Measurements from ENCODE around the gene AFAP1.

Gene AFAP1

DNA sequence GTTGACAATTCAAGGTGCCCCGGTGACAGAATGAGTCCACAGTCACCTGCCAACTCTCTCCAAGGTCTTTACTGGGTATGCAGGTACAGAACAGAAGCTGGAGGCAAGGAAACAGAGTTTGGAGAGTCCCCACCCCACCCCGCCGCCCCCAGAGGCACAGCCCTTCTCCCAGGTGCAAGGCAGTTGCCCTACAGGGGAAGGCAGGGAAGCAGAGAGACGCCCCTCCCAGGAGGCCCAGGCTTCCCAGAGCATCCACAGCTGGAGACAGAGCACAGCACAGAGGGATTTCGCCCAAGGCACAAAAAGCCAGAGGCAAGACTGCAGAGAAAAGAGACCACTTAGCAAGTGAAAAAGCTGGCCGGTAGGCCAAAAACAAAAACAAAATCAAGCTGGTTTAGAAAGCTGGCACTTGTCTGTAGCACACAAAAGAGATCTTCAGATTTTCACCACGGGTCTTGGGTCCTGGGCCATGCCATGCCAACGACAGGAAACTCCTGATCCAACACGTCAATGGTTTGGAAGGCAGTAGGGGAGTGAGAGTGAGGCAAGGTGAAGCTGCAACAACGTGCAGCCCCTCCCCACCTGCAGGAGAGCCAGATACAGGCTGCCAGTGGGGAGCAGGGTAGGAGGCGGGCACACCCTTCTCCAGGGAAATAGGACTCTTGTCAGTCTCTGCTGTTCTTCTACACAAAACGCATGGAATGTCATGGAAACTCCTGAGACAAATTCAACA is 113.3 kb downstream of the AFAP1 start:
- intact Hi-C loops (cut with micrococcal nuclease), result no loop called here

DNA sequence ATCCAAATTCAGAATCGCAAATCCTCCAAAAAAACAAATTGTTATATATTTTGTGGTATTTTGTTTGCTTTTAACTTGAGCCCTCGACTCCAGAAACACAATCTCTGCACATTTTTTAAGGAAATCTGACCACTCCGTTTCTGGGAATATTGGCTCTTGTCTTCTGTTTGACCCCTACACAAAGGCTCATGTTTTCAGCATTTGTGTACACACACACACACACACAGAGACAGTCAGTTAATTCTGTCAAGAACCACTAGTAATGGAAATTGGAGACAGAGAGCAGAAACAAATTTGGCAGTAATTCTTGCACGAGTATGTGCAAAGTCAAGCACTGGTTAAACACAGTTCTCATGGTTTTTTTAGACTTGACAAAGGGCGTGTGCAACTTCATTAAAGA is 115.4 kb downstream of the AFAP1 start:
- Mint-ChIP-seq H3K4me3 (no peak overlapping the region), H3K9me3 (no peaks in the 10 kb centered on the region), H3K36me3 (ENCODE audit: low read depth) (no peaks in the 10 kb centered on the region), H3K27ac (no peak overlapping the region), H3K4me1 (ENCODE audit: low read depth) (peaks cover 16% of the 10 kb centered on the region), H3K27me3 (peaks cover 4% of the 10 kb centered on the region)
- intact Hi-C loops (cut with micrococcal nuclease), result no loop called here

More for the DNA sequence above, 113.3 kb downstream of the AFAP1 start:
- H3K27ac Mint-ChIP-seq, result no peak overlapping the region
- H3K4me3 Mint-ChIP-seq, result no peak overlapping the region
- peaks cover 16% of the 10 kb centered on the region for H3K4me1 Mint-ChIP-seq (ENCODE audit: low read depth)
- peaks cover 4% of the 10 kb centered on the region for H3K27me3 Mint-ChIP-seq
- H3K9me3 Mint-ChIP-seq, result no peaks in the 10 kb centered on the region
- no peaks in the 10 kb centered on the region for H3K36me3 Mint-ChIP-seq (ENCODE audit: low read depth)

DNA sequence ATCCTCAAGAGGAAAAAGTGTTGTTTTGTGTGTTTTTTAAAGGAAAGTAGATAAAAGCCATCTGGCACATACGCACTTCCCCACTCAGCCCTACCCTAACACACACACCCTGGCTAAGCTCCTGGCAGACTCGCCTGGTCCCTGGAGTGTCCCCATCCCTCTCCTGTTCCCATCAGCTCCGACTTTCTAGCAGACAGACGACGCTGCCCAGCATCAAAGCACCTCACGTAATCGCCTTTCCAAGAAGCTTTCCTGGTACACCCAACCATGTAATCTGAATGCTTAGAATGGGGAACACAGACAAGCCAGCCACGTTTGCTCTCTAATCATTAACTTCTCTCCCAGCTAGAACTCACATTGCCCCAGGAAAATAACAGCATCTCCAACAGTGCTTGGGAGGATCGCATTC is 116.2 kb downstream of the AFAP1 start:
- H3K27me3 Mint-ChIP-seq, result peaks cover 4% of the 10 kb centered on the region
- H3K27ac Mint-ChIP-seq, result no peak overlapping the region
- peaks cover 11% of the 10 kb centered on the region for H3K4me1 Mint-ChIP-seq (ENCODE audit: low read depth)

DNA sequence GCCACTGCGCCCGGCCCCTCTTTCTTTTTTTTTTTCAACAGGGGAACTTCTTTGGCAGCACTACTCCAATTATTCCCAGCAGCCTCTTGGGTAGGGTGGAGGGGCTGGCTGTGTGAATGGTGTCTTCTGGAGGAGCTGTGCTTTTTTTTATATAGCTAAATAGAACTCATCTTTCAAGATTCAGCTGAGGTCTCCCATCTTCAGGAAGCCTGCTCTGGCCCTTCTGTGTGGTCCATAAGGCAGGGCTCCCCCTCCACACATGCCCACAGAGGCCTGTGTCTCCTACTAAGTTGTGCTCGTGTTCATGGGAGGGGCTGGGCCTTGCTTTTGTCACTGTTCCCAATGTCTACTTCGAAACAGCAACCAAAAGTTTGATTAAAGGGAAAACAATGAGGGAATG is 116.8 kb downstream of the AFAP1 start:
- intact Hi-C loops (cut with micrococcal nuclease), result no loop called here
- no peaks in the 10 kb centered on the region for H3K9me3 Mint-ChIP-seq
- H3K4me1 Mint-ChIP-seq (ENCODE audit: low read depth), result peaks cover 5% of the 10 kb centered on the region
- H3K27me3 Mint-ChIP-seq, result peaks cover 4% of the 10 kb centered on the region
- H3K36me3 Mint-ChIP-seq (ENCODE audit: low read depth), result no peaks in the 10 kb centered on the region
- no peak overlapping the region for H3K27ac Mint-ChIP-seq
- H3K4me3 Mint-ChIP-seq, result no peak overlapping the region

More for the DNA sequence above, 116.2 kb downstream of the AFAP1 start:
- Mint-ChIP-seq H3K9me3 (no peaks in the 10 kb centered on the region), H3K36me3 (ENCODE audit: low read depth) (no peaks in the 10 kb centered on the region), H3K4me3 (no peak overlapping the region)
- intact Hi-C loops (cut with micrococcal nuclease), result no loop called here

DNA sequence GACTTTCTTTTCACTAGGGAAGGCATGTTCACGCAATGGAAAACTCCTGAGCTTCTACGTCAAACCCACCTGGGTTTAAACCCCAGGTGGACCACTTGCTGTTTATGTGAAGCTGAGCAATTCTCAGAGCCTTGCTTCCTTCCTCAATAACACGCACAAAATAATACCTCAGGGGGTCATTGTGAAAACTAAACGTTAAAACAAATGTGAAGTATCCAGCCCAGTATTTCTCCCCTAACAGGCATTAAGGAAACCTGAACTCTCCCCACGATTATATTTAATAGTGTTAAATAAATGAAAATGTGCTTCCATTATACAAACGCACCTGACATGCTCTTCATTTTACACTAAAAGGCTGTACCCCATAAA is 117.5 kb downstream of the AFAP1 start:
- H3K36me3 Mint-ChIP-seq (ENCODE audit: low read depth), result no peaks in the 10 kb centered on the region
- peaks cover 1% of the 10 kb centered on the region for H3K27me3 Mint-ChIP-seq
- intact Hi-C loops (cut with micrococcal nuclease), result no loop called here
- no peak overlapping the region for H3K4me3 Mint-ChIP-seq
- no peaks in the 10 kb centered on the region for H3K9me3 Mint-ChIP-seq
- H3K27ac Mint-ChIP-seq, result no peak overlapping the region
- no peaks in the 10 kb centered on the region for H3K4me1 Mint-ChIP-seq (ENCODE audit: low read depth)

DNA sequence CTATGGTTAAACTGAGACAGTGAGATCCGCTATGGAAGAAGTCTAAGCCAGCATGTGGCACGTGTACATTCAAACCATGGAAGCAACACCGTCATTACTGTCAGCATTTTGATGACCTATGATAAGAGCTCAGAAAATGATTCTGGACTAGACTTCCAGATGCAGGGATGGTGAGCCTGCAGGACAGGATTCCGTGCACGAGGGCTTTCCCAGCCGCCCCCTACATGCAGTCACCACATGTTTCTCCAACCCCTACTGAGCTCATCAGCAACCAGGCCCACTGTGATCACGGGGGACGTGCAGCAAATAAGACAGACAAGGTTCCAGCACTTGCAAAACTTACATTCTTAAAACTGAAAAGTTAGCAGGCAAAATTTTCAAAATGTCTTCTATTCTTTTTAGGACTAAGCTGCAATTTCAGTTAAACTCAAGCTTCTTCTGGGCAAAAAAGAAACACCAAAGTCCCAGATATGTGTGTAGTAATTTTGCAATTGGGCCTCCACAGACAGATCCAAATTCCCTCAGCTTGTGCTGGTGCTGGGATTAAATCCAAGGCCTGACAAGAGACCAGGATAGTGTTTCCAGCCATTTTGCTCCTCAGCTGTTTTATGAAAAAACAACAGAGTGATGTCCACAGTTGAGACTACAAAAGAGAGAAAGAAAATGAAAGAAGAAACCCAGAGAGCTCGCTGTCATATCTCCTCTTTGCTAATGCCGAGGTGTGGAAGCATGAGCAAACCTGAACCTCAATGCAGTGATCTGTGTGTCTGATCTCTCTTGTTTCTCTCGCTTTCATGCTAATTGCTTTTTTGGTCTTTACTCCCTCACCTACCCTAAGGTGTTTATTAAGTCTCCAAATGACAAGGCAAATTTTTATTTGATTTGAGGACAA is 118.2 kb downstream of the AFAP1 start:
- intact Hi-C loops (cut with micrococcal nuclease), result no loop called here
- no peak overlapping the region for H3K4me3 Mint-ChIP-seq
- no peak overlapping the region for H3K27ac Mint-ChIP-seq
- no peaks in the 10 kb centered on the region for H3K9me3 Mint-ChIP-seq
- peaks cover 1% of the 10 kb centered on the region for H3K27me3 Mint-ChIP-seq
- no peaks in the 10 kb centered on the region for H3K36me3 Mint-ChIP-seq (ENCODE audit: low read depth)
- no peaks in the 10 kb centered on the region for H3K4me1 Mint-ChIP-seq (ENCODE audit: low read depth)

DNA sequence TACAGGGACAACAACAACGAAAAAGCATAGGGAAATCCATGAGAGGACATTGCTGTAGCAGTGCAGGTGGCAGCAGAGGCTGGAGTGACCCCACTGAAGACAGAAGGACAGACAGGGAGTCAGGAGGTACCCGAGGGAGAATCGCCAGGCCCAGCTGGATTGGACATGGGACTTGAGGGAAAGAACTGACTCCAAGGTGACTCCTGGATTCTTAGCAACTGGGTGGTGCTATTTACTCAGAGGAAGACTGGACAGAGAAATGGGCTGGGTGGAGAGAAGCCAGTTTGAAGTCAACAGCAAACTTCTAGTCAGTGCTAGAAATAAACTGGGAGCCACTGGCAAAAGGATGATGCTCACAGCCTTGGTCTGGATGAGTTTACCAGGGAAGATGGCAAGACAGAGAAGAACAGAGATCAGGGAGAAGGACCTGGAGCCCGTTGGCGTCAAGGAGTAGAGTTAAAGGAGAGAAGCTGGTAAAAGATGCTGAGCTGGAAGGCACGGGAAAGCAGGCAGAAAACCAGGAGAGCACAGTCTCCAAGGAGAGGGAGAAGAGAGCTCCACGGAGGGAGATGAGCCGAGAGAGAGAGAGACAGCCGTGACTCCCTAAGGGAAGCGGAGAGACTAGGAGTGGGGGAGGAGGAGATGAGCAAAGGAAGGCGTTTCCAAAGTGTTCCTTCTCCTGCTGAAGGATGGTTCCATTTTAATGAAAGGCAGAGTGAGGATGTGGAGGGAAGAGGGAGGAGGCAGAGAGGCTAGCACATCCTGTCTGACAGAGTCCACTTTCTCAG is 119.4 kb downstream of the AFAP1 start:
- Mint-ChIP-seq H3K4me3 (no peak overlapping the region), H3K36me3 (ENCODE audit: low read depth) (no peaks in the 10 kb centered on the region), H3K27ac (no peak overlapping the region), H3K4me1 (ENCODE audit: low read depth) (no peaks in the 10 kb centered on the region), H3K27me3 (peaks cover 1% of the 10 kb centered on the region), H3K9me3 (no peaks in the 10 kb centered on the region)
- intact Hi-C loops (cut with micrococcal nuclease), result no loop called here

DNA sequence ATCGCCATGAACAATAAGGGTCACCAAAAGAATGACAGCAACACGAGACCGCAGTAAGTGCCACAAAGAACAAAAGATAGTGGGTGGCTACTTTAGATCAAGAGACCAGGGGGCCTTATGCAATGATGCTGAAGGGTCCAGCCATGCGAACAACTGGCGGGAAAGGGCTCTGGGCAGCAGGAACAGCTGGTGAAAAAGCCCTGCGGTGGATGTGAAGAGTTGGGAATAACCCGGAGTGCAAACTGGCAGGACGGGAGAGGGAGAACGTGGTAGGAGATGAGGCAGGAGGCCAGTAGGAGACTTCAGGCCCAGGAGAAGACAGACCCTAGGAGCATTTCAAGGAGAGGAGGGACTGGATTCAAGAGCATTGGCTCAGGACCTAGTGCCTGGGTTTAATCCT is 120.2 kb downstream of the AFAP1 start:
- Mint-ChIP-seq H3K27ac (no peak overlapping the region), H3K9me3 (no peaks in the 10 kb centered on the region), H3K4me1 (ENCODE audit: low read depth) (no peaks in the 10 kb centered on the region), H3K27me3 (peaks cover 3% of the 10 kb centered on the region), H3K4me3 (no peak overlapping the region), H3K36me3 (ENCODE audit: low read depth) (no peaks in the 10 kb centered on the region)
- intact Hi-C loops (cut with micrococcal nuclease), result no loop called here

DNA sequence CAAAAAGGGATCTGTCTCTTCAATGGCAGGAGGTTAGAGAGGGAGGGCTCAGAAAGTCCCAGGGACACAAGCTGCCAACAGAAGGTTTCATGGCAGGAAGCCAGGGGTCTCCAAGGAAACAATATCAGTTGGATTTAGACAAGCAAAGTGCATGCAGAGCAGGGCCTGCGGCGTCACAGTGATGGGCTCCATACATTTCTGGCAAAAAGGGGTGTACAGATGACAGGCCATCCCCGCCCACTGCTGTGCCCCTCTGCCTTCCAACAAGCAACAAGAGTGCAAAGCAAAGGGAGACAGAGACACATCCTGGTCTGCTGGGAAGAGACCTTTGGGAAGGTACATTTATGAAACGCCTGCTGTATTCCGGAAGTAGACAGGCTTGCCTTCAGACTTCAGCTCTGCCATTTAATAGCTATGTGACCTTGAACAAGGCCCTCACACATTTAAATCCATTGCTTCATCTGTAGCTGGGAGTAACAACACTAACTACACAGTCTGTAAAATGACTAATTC is 121.2 kb downstream of the AFAP1 start:
- no peaks in the 10 kb centered on the region for H3K9me3 Mint-ChIP-seq
- H3K27ac Mint-ChIP-seq, result no peak overlapping the region
- H3K36me3 Mint-ChIP-seq (ENCODE audit: low read depth), result no peaks in the 10 kb centered on the region
- peaks cover 4% of the 10 kb centered on the region for H3K27me3 Mint-ChIP-seq
- intact Hi-C loops (cut with micrococcal nuclease), result no loop called here
- H3K4me1 Mint-ChIP-seq (ENCODE audit: low read depth), result no peaks in the 10 kb centered on the region
- no peak overlapping the region for H3K4me3 Mint-ChIP-seq

DNA sequence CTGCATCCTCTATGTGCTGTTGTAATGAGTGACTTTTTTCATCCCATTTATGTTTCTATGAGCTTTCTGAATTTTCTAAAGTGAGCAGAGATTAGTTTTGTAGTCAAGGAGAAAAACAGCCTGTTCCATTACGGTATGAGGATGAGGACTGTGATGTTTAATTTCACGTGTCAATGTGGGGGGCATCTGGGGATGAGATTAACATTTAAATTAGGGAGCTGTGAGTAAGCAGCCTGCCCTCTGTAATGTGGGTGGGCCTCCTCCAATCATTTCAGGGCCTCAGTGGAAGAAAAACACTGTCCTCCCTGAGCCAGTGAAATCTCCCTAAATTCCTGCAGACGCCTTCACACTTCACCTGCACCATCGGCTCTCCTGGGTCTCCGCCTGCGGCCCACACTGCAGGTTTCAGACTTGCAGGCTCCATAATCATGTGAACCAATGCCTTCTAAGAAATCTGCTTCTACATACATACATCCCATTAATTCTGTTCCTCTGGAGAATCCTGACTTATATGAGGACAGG is 121.7 kb downstream of the AFAP1 start:
- Mint-ChIP-seq H3K4me1 (ENCODE audit: low read depth) (no peaks in the 10 kb centered on the region), H3K27me3 (peaks cover 5% of the 10 kb centered on the region), H3K27ac (no peak overlapping the region), H3K4me3 (no peak overlapping the region), H3K36me3 (ENCODE audit: low read depth) (no peaks in the 10 kb centered on the region), H3K9me3 (no peaks in the 10 kb centered on the region)
- intact Hi-C loops (cut with micrococcal nuclease), result no loop called here

DNA sequence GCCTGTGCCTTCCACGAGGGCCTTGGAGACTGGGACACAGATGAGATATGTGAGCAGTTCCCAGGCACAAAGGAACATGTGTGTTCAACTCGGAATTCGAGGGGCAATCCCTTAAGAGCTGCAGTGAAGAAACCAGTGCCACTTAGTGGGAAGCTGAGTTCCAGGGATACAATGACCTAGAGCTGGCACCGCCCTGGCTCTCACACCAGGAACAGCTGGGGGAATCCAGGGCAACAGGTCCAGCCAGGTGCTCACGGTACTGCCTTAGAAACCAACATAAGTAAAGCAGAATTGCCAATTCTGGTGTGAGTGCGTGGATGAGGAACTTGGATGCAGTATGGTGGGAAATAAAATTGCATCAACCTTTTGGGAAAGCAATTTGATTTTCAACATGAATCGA is 122.9 kb downstream of the AFAP1 start:
- no peak overlapping the region for H3K27ac Mint-ChIP-seq
- no peaks in the 10 kb centered on the region for H3K4me1 Mint-ChIP-seq (ENCODE audit: low read depth)
- intact Hi-C loops (cut with micrococcal nuclease), result no loop called here
- H3K27me3 Mint-ChIP-seq, result peaks cover 12% of the 10 kb centered on the region
- no peaks in the 10 kb centered on the region for H3K36me3 Mint-ChIP-seq (ENCODE audit: low read depth)
- H3K4me3 Mint-ChIP-seq, result no peak overlapping the region
- H3K9me3 Mint-ChIP-seq, result no peaks in the 10 kb centered on the region

DNA sequence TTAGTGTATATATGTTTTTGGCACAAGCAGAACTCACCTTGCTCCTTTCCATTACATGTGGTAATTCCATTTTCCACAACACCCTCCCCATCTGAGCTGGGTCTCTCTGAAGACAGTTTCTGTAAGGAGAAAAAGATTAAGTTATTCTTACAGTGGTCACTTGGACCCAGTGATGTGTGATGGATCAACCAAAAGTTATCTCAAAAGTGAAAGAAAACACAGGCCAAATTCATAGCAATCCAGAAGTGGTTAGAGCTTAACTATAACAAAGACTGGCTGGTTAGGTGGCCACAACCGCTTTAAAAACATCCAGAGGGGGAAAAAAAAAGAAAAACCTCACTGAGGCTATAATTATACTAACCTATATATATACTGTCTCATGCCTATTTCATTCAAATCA is 123.7 kb downstream of the AFAP1 start:
- Mint-ChIP-seq H3K36me3 (ENCODE audit: low read depth) (no peaks in the 10 kb centered on the region), H3K4me3 (no peak overlapping the region), H3K27ac (no peak overlapping the region), H3K4me1 (ENCODE audit: low read depth) (no peaks in the 10 kb centered on the region), H3K9me3 (no peaks in the 10 kb centered on the region), H3K27me3 (peaks cover 13% of the 10 kb centered on the region)
- intact Hi-C loops (cut with micrococcal nuclease), result no loop called here

DNA sequence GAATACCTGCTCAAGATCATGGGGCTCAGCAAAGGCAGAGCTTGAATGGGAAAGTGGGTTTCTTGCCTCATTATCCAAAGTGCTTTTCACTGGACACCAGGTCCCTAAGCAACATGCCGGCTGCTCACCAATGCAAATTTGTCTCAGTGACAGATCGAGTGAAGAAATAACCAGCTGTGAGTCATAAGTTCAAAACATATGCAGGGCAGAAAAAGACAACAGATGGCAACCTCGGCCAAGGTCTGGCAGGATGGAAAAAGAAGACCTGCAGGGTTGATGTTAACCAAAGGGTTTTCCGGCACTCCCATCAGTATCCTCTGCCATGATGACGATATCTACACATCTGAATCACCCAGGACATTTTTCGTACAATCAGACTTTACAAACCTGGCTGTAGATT is 124.1 kb downstream of the AFAP1 start:
- peaks cover 13% of the 10 kb centered on the region for H3K27me3 Mint-ChIP-seq
- H3K9me3 Mint-ChIP-seq, result no peaks in the 10 kb centered on the region
- no peak overlapping the region for H3K4me3 Mint-ChIP-seq
- no peak overlapping the region for H3K27ac Mint-ChIP-seq
- intact Hi-C loops (cut with micrococcal nuclease), result no loop called here
- H3K36me3 Mint-ChIP-seq (ENCODE audit: low read depth), result no peaks in the 10 kb centered on the region
- no peaks in the 10 kb centered on the region for H3K4me1 Mint-ChIP-seq (ENCODE audit: low read depth)

DNA sequence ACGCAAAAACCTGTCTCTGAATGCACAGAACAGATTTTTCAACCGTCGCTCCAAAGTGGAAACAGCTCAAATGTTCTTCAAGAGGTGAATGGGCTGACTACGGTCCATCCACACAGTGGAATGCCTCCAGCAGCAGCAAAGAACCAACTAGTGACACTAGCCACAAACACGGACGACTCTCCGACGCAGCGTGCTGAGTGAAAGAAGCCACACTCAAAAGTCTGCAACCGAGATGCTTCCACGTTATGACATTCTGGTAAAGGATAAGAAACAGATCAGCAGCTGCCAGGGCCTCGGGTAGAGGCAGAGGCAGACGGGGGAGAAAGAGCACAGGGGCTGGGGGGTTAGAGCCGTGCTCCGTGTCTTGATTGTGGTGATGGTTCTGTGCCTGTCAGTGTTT is 125.2 kb downstream of the AFAP1 start:
- H3K27me3 Mint-ChIP-seq, result peaks cover 13% of the 10 kb centered on the region

More for the DNA sequence above, 125.2 kb downstream of the AFAP1 start:
- H3K4me1 Mint-ChIP-seq (ENCODE audit: low read depth), result no peaks in the 10 kb centered on the region
- H3K36me3 Mint-ChIP-seq (ENCODE audit: low read depth), result no peaks in the 10 kb centered on the region
- no peaks in the 10 kb centered on the region for H3K9me3 Mint-ChIP-seq
- H3K27ac Mint-ChIP-seq, result no peak overlapping the region
- intact Hi-C loops (cut with micrococcal nuclease), result no loop called here
- no peak overlapping the region for H3K4me3 Mint-ChIP-seq

All from dendritic cell treated with granulocyte-macrophage colony-stimulating factor and Interleukin-4, amounts not matched to agents 40 ng/mL and 50 ng/mL, for 4 days (primary cell).